Measurements from ENCODE around the gene ABHD10.

Gene ABHD10

DNA sequence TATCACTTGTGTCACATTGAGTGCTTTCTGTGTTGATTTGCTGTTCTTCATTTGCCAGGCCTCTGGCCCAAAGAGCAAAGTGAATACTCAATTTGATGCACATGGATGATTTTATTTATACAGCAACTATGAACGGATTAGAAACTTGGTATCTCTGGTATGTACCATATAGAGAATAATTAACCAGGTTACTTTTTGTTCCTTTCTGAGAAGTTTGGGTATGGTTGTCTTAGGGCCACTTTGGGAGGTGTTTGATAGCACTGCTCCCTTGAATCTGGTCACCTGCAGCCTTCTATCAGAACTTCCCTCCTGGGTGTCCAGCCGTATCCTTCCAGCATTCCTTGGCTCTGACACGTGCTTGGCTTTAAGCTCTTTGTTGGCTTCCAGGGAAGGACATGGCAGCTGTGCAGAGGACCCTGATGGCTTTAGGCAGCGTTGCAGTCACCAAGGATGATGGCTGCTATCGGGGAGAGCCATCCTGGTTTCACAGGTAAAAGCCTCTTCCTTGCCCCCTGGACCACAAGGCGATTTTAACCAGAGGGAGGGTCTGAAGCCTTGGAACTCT is 32.6 kb downstream of the ABHD10 start:
- TF ChIP-seq, protein P1, sequence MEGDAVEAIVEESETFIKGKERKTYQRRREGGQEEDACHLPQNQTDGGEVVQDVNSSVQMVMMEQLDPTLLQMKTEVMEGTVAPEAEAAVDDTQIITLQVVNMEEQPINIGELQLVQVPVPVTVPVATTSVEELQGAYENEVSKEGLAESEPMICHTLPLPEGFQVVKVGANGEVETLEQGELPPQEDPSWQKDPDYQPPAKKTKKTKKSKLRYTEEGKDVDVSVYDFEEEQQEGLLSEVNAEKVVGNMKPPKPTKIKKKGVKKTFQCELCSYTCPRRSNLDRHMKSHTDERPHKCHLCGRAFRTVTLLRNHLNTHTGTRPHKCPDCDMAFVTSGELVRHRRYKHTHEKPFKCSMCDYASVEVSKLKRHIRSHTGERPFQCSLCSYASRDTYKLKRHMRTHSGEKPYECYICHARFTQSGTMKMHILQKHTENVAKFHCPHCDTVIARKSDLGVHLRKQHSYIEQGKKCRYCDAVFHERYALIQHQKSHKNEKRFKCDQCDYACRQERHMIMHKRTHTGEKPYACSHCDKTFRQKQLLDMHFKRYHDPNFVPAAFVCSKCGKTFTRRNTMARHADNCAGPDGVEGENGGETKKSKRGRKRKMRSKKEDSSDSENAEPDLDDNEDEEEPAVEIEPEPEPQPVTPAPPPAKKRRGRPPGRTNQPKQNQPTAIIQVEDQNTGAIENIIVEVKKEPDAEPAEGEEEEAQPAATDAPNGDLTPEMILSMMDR (IDR thresholded peaks at IDR 0.05; ENCODE audit: borderline replicate concordance, insufficient read depth, low read depth, low read length): no peak
- no peak overlapping the region for H3K4me3 ChIP-seq (ENCODE audit: low read depth, low read length)

GRCh38 chr3:112012205-112012992 is 33.6 kb downstream of the ABHD10 start:
- TF ChIP-seq, protein P1 (IDR thresholded peaks at IDR 0.05; ENCODE audit: borderline replicate concordance, insufficient read depth, low read depth, low read length): no peak
- H3K4me3 ChIP-seq (ENCODE audit: low read depth, low read length): no peak overlapping the region

- TF ChIP-seq, protein P1 (IDR thresholded peaks at IDR 0.05; ENCODE audit: borderline replicate concordance, insufficient read depth, low read depth, low read length): peak; percentile 59; the same call in 1 of the 2 replicates
Measured at GRCh38 chr3:112013058-112013783, 34.4 kb downstream of the ABHD10 start.

GRCh38 chr3:112013784-112014143 is 34.9 kb downstream of the ABHD10 start:
- H3K4me3 ChIP-seq (ENCODE audit: low read depth, low read length): no peak overlapping the region
- TF ChIP-seq, protein P1 (IDR thresholded peaks at IDR 0.05; ENCODE audit: borderline replicate concordance, insufficient read depth, low read depth, low read length): no peak

More at GRCh38 chr3:112013058-112013783, 34.4 kb downstream of the ABHD10 start:
- H3K4me3 ChIP-seq (ENCODE audit: low read depth, low read length): no peak overlapping the region

DNA sequence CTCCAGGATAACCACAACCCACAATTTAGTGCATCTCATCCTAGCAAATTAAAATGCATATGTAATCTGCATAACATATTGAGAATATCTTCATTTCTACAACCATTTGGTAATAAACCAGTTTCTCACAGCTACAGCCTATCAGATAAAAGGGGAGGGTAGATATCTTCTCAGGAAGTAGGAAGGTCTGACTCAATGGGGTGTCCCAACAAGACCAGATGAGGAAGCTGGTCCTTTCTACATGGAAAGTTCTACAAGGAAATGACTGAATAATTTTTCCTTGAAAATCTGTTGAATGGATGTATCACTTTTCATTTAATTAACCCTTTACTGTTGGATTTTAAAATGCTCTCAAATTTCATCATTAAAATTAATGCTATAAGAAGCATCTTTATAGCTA is 38.3 kb downstream of the ABHD10 start:
- TF ChIP-seq, protein P1 (IDR thresholded peaks at IDR 0.05; ENCODE audit: borderline replicate concordance, insufficient read depth, low read depth, low read length): no peak
- no peak overlapping the region for H3K4me3 ChIP-seq (ENCODE audit: low read depth, low read length)

DNA sequence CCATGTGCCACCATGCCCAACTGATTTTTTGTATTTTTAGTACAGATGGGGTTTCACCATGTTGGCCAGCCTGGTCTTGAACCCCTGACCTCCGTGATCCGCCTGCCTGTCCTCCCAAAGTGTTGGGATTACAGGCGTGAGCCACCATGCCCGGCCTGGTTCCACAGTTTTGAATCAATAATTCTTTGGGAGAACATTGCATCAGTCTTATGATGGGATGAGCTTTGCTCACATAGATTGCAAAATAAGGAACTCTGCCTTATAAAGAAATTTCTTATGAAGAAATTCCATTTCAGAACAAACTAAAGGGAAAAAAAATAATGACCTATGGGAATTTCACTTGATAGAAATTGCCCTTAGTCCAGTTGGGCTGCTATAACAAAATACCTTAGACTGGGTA is 39.9 kb downstream of the ABHD10 start:
- no peak overlapping the region for H3K4me3 ChIP-seq (ENCODE audit: low read depth, low read length)
- TF ChIP-seq, protein P1 (IDR thresholded peaks at IDR 0.05; ENCODE audit: borderline replicate concordance, insufficient read depth, low read depth, low read length): no peak
